Cardiac muscle cell (in vitro differentiated cells and primary cell): ENCODE data around the gene TKT. TPM values are rescaled to one million over a fixed set of nuclear protein-coding genes. Genes with fewer than 3 reads are reported as not detected.
A peak's percentile ranks its signal among the peaks of the same experiment; 100 is the strongest.
"Not testable (repeated sequence)": the region's sequence is repeated elsewhere in the genome, so short reads cannot be mapped to it uniquely, and the experiment has no call there.

ENCODE experiments used
- DNase-seq, 2 donors: peaks; one replicate each; pipeline versions ENCODE4 v3.0.0 to v3.0.0-alpha.2; 2010 to 2017; ENCODE audit warnings: low read depth in 1 of 2, low spot score in 1 of 2
- H3K27ac ChIP-seq: fragments of 200-600 bp; sonication (generic); 2 replicates; pipeline ENCODE4 v1.5.1; 2016
- H3K27me3 ChIP-seq: fragments of 200-600 bp; sonication (generic); 2 replicates; pipeline ENCODE4 v1.6.0; 2016; ENCODE audit warnings: control low read depth
- H3K36me3 ChIP-seq: fragments of 200-600 bp; sonication (generic); 2 replicates; pipeline ENCODE4 v1.5.1; 2016; ENCODE audit warnings: control low read depth
- H3K4me1 ChIP-seq: fragments of 200-600 bp; sonication (generic); 2 replicates; pipeline ENCODE4 v1.8.1; 2017; ENCODE audit warnings: low read depth, mild to moderate bottlenecking, mixed run types
- H3K4me3 ChIP-seq: fragments of 200-600 bp; sonication (generic); 2 replicates; pipeline ENCODE4 v1.5.1; 2016; ENCODE audit warnings: mild to moderate bottlenecking
- H3K9me3 ChIP-seq: fragments of 200-600 bp; sonication (generic); 2 replicates; pipeline ENCODE4 v1.5.1; 2017; ENCODE audit warnings: low read depth, mild to moderate bottlenecking, control low read depth
- CTCF ChIP-seq: IDR thresholded peaks from 2 replicates; pipeline ENCODE4 v1.5.1; 2012; ENCODE audit warnings: low read depth, mild to moderate bottlenecking, low read length
- polyA plus RNA-seq: library from polyadenylated mRNA; unstranded; fragments of >200 nt; fragmentation: Nextera tagmentation; extraction: Ambion mirVana; gene quantifications from 2 replicates; pipeline ENCODE4 v1.2.1, GENCODE V29; 2016
- total RNA-seq: library from RNA; depleted of rRNA; stranded (reverse); fragments of >200 nt; gene quantifications from 2 replicates; pipeline ENCODE4 v1.2.3, GENCODE V29; 2016

The TKT gene
- total and polyA plus RNA-seq, 2 experiments from 2014 or later = 70.9 to 119 TPM

- Histone ChIP-seq H3K4me3 (no peak overlapping the region), H3K27me3 (no peaks in the 10 kb centered on the region), H3K36me3 (peaks cover 35% of the 10 kb centered on the region), H3K9me3 (no peaks in the 10 kb centered on the region), H3K4me1 (no peaks in the 10 kb centered on the region), H3K27ac (peak overlapping the region; percentile 5)
- no peak for TF ChIP-seq CTCF
- no peak for DNase-seq
These were observed 26.8 kb upstream of the TKT start for GRCh38 chr3:53282581-53282980.

- Histone ChIP-seq H3K27me3 (no peaks in the 10 kb centered on the region), H3K9me3 (no peaks in the 10 kb centered on the region), H3K4me1 (no peaks in the 10 kb centered on the region), H3K27ac (no peak overlapping the region), H3K36me3 (peaks cover 3% of the 10 kb centered on the region), H3K4me3 (no peak overlapping the region)
- TF ChIP-seq CTCF = no peak
- no peak for DNase-seq
These were observed 22.8 kb upstream of the TKT start for GRCh38 chr3:53278667-53279066.

- H3K27ac ChIP-seq = no peak overlapping the region
- TF ChIP-seq CTCF = no peak
- no peaks in the 10 kb centered on the region for H3K27me3 ChIP-seq
- H3K4me3 ChIP-seq = no peak overlapping the region
- DNase-seq = no peak
- H3K4me1 ChIP-seq = peaks cover 4% of the 10 kb centered on the region
- H3K36me3 ChIP-seq = no peaks in the 10 kb centered on the region
- no peaks in the 10 kb centered on the region for H3K9me3 ChIP-seq
These were observed 19.2 kb upstream of the TKT start for GRCh38 chr3:53274938-53275605.

GRCh38 chr3:53273146-53273670, 17.4 kb upstream of the TKT start:
- Histone ChIP-seq H3K27me3 (no peaks in the 10 kb centered on the region), H3K36me3 (no peaks in the 10 kb centered on the region), H3K27ac (no peak overlapping the region), H3K4me3 (no peak overlapping the region), H3K9me3 (no peaks in the 10 kb centered on the region), H3K4me1 (peaks cover 9% of the 10 kb centered on the region)
- no peak for TF ChIP-seq CTCF
- DNase-seq = no peak

- peak; percentile 6 for TF ChIP-seq CTCF
- Histone ChIP-seq H3K27ac (peak overlapping the region; percentile 90), H3K4me1 (peaks cover 9% of the 10 kb centered on the region), H3K4me3 (no peak overlapping the region), H3K27me3 (no peaks in the 10 kb centered on the region), H3K9me3 (no peaks in the 10 kb centered on the region), H3K36me3 (no peaks in the 10 kb centered on the region)
- DNase-seq = peak; percentile 94 to 96
These were observed 14.4 kb upstream of the TKT start for GRCh38 chr3:53269888-53270880.

GRCh38 chr3:53269193-53269592, 13.4 kb upstream of the TKT start:
- H3K27me3 ChIP-seq, DNase-seq: not testable (repeated sequence)

More at GRCh38 chr3:53269193-53269592, 13.4 kb upstream of the TKT start:
- H3K36me3 ChIP-seq, H3K4me1 ChIP-seq, H3K9me3 ChIP-seq, H3K4me3 ChIP-seq: not testable (repeated sequence)
- H3K27ac ChIP-seq = peak overlapping the region; percentile 90
